H1 (cell line): ENCODE data around the gene SP4. TPM values are rescaled to one million over a fixed set of nuclear protein-coding genes. Genes with fewer than 3 reads are reported as not detected.

Source experiments
- KDM1A ChIP-seq: fragments of 200-600, 300-600 bp; sonication (generic); IDR thresholded peaks from 2 replicates; pipeline ENCODE4 v1.7.1; 2016; ENCODE audit warnings: mild to moderate bottlenecking, low read length, borderline replicate concordance
- RAD21 ChIP-seq, 2 experiments: IDR thresholded peaks in 1 of 2; conservative IDR thresholded peaks in 1 of 2; 2 replicates each; pipeline ENCODE4 v1.6.1; 2011; ENCODE audit warnings: low read depth in 2 of 2, low read length in 2 of 2, improper control_type of control experiment in 1 of 2, inconsistent platforms in 1 of 2, mild to moderate bottlenecking in 1 of 2, moderate library complexity in 1 of 2
- RFX5 ChIP-seq: IDR thresholded peaks from 2 replicates; pipeline ENCODE4 v1.6.1; 2011; ENCODE audit warnings: low read depth, low read length, improper control_type of control experiment, borderline replicate concordance
- polyA plus RNA-seq, 7 experiments: library from polyadenylated mRNA; depleted of rRNA in 3 of 7; stranded (reverse) in 5 of 7; unstranded in 2 of 7; fragments of >200 nt in 5 of 7; fragments of 200-250 nt in 2 of 7; gene quantifications; 1 replicate in 5 of 7; 2 replicates in 1 of 7; 4 replicates in 1 of 7; pipeline versions ENCODE4 v1.2.1 to v1.2.3, GENCODE V29; 2011 to 2013; ENCODE audit warnings: missing spikeins in 2 of 7, mixed read lengths in 2 of 7
- total RNA-seq: library from RNA; stranded (reverse); fragmentation: NEBNext Ultra II Directional; extraction: Animal tissue kit (Norgen Biotek cat#: 25700); gene quantifications from 2 replicates; pipeline ENCODE4 v1.2.1, GENCODE V29; 2021

SP4 gene
- total and polyA plus RNA-seq, 2 of the 8 experiments (the other 6 are each of a cell fraction or from before 2014, with no cell fraction given): 10.0 to 24.0 TPM

DNA sequence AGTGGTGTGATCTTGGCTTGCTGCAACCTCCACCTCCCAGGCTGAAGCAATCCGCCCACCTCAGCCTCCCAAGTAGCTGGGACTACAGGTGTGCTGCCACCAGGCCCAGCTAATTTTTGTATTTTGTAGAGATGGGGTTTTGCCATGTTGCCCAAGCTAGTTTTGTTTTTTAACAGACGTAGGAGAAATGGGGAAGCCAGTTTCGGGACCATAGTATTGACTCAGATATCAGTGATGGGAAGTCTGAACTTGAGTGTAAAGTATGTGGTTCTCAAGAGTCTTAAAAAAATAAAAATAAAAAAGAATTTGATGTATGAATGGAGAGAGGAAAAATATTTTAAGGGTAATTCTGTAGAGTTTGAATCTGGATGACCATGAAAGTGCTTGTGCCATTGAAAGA, 34.2 kb downstream of the SP4 start (continued):
- TF ChIP-seq RFX5 (no peak), RAD21 (IDR thresholded peaks at IDR 0.05 in 1 of 2, conservative IDR thresholded peaks at IDR 0.05 in 1 of 2; ENCODE audit: low read depth in 2 of 2, low read length in 2 of 2) (no peak), KDM1A (no peak)
